Mucosa of gallbladder (tissue), 1 donor: ENCODE results near the gene ACBD4. TPM values are rescaled to one million over a fixed set of nuclear protein-coding genes. Genes with fewer than 3 reads are reported as not detected.

ENCODE experiments used
- DNase-seq: peaks from one replicate; pipeline ENCODE4 v3.0.0-alpha.2; 2020; ENCODE audit warnings: low spot score
- total RNA-seq: library from RNA; stranded (reverse); gene quantifications from one replicate; pipeline ENCODE4 v1.2.1, GENCODE V29; 2021
- donor health status: DM: no; HTN: no; CAD: no.

Gene ACBD4
- total RNA-seq, 1 donor from 2014 or later, result 29.8 TPM

DNA sequence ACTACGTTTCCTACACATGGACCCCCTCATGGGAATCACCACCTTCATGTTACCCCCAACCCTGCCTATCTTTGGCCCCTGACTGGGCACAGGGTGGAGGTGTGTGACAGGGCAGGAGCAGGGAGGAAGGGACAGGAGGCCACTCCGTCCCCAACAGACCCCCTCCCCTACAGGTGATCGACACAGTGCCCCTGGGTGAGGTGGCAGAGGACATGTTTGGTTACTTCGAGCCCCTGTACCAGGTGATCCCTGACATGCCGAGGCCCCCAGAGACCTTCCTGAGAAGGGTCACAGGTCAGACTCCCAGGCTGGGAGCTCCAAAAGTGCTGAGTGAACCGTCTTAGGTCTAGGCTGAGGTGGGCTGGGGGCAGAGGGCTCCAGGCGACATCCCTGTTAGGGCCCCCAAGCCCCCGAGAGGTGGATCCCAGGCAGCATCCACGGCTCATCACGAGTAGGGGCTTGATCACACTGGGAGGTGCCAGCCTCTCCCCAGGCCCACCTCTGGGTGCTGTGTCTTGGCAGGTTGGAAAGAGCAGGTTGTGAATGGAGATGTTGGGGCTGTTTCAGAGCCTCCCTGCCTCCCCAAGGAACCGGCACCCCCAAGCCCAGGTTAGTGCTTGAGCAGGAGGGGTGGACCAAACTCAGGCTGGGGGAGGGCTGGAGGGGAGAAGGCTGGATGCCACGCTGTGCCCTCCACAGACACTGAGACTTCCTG lies 1.5 kb downstream of the ACBD4 start:
- DNase-seq, result no peak

DNA sequence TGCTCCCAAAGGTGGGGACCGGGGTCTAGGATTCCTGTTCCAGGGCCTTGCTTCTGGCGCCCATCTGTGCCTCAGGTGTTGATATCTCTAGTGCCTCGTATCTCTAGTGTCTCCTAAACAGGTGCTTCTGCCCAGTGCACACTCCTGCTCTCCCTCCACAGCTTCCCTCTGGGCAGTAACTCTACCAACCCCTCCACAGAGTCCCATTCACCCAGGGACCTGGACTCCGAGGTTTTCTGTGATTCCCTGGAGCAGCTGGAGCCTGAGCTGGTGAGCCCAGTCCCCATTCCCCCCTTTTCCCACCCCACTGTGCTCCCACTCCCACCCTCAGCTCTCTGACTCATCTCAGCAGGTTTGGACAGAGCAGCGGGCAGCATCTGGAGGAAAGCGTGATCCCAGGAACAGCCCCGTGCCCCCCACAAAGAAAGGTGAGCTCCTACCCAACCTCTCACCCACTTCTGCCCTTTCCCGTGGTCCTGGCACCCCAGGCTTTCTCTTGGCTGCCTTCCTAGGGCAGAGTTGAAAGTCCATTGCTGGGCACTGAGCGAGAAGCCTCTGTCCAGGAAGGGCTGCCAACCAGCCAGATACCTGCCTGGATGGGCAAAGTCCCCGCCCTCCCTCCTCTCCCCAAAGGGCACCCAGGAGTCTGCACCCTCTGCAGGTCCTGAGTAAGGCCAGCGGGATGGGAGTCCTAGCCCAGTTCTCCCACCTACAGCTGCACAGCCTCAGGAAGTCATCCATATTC lies 2.2 kb downstream of the ACBD4 start:
- DNase-seq, result peak; percentile 72

DNA sequence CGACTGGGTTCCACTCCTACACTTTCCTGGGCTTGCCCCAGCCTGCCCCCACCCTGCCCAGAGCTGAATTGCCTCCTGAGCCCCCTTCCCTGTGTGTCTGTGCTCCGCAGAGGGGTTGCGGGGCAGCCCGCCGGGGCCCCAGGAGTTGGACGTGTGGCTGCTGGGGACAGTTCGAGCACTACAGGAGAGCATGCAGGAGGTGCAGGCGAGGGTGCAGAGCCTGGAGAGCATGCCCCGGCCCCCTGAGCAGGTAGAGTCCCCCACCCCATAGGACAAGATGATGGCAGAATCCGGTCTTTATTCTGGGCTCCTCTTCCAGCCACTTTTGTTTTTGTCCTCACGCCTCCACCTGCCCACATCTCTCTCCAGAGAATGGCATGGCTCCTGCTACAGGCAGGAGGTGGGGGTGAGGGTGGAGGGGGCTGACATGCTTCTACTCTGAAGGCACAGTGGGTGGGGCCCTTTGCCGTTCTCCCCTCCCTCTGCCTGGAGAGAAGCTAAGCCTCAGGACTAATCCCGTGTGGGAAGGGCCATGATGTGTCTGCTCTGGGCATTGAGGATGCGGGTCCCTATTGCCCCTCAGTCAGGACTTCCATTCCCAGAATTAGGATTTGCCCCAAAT lies 3.5 kb downstream of the ACBD4 start:
- no peak for DNase-seq

DNA sequence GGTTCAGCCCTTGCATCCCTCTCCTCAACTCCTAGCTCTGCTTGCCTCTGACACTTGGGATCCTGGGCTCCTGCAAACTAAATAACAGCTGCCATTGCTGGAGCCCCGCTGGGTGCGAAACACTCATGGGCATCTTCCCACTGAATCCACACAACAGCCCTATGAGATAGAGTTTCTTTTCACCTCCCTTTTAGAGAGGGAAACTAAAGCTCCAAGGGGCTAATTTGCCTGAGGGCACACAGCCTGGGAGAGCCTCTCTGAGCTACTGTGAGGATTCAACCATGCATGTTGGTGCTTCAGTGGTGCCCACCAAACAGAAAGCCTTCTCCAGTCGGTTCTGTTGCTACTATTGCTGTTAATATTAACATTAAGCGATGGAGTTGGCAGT lies 4.0 kb downstream of the ACBD4 start:
- no peak for DNase-seq

DNA sequence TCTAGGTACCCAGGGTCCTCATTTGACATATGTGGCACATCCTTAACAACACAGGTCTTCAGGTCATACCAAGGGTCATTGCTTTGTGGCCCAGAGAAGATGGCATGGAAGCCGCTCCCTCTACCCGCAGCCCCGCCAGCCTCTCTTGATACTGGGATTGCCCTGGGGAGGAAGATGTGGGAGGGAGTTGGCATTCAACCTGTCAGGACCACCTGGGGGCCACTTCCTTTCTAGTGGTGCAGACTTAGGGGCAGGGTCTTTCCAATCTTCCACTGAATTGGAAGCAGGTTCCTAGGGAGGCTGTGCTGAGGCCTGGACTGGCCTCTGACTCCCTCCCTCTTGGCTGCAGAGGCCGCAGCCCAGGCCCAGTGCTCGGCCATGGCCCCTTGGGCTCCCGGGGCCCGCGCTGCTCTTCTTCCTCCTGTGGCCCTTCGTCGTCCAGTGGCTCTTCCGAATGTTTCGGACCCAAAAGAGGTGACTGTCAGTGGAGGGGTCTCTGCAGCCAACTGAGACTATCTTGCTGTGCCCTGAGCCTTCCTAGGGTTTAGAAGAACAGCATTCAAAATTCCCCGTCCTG lies 7.7 kb downstream of the ACBD4 start:
- no peak for DNase-seq

DNA sequence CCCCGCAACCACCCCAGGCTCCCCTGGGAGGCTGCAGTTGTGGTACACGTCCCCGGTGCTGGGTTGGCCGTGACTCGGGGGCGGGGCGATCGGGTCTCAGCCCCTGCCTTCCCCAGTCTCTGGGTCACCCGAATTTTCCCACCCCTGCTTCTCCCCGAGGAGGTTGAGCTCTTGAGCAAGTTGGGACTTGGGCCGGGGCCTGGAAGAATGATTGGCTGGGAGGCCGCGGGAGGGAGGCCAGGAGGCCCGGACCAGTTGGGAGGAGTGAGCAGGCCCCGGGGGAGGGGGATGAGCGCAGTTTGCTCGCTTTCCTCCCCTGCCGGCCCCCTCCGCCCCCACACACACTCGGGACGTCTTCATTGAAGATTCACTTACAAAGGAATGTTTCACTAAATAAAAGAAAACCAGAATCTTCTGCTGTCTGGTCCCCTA lies 8.3 kb downstream of the ACBD4 start:
- DNase-seq, result peak; percentile 78

DNA sequence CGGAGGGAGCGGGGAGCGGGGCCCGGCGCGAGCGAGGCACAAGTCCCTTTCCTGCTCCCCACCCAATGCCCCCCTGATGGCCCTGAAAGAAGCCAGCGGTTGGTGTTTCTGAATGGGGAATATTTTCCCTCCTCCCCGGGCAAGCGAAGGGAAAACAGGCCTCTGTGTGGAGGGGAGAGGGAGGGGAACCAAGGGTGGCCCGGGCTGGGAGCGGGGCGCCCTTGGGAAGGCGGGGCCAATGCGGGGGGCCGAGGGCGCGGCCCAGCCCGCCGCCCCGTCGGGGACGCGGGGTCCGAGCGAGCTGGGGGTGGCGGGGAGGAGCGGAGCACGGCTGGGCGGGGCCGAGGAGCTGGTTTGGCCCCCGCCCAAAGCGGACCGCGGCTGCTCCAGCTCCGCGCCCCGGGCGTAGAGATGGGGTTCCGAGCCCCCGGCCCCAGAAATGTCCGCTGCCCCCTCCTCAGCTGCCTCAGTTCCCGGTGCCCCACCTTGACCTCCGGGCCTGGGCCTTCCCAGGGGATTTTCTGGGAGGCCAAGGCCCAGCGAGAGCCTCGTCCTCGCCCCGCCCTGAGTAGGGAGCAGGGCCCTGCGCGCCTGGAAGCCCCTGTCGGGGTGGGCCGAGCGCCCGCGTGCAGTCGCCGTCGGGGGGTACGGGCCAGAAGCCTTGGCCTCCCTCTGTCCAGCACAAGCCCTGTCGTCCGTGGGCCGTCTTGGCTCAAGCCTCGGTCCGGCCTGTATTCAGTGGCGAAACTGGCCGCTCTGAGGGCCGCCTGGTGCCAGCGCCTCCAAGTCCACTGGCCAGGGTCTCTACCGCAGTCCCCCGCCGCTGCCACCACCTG lies 8.9 kb downstream of the ACBD4 start:
- DNase-seq, result no peak

DNA sequence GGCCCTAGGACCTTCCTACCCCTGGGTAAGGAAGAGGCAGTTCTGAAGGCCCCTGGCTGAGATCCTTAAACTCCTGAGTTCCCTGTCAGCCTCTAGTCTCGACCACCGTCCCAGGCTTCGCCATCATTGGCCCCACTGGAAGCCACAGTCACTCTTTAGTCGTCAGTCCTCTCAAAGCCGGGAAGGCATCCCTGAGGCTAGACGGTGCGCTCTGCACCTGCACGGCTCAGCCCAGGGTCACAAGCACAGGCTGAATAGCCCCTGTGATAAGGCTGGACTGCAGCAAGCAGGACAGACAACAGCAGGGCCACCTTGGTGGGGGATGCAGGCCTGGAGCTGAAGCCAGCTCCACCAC lies 9.5 kb downstream of the ACBD4 start:
- DNase-seq, result no peak

DNA sequence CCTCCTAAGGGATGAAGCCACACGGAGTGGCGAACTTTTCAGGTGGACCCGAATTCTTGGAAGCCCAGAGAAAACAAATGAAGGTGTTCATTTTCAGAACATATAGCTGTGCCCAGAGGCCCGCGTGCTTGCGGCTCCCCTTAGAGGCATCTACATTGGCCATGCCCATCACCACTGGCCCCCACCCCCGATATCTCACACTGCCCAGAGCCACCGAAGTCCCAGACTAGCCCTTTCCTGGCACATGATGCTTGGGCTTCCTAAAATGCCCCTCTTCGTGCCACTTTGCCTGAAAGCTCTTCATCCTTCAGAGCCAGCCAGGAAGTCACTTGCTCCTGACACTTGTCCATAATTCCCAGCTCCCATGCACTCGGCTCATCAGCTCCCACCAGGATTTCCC lies 10.7 kb downstream of the ACBD4 start:
- no peak for DNase-seq

DNA sequence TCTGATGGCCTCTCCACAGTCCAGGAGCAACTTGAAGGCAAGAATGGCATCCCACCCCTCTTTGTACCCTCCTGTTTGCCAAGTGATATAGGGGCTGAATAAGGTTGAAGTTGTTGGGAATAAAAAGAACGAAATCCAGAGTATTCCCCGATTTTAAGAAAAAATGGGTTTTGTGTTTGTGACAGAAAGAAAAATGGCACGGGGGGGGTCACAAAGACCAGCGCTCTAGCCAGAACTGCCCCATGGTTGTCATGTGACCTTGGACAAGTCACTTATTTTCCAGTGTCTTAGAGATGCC lies 11.1 kb downstream of the ACBD4 start:
- DNase-seq, result no peak

DNA sequence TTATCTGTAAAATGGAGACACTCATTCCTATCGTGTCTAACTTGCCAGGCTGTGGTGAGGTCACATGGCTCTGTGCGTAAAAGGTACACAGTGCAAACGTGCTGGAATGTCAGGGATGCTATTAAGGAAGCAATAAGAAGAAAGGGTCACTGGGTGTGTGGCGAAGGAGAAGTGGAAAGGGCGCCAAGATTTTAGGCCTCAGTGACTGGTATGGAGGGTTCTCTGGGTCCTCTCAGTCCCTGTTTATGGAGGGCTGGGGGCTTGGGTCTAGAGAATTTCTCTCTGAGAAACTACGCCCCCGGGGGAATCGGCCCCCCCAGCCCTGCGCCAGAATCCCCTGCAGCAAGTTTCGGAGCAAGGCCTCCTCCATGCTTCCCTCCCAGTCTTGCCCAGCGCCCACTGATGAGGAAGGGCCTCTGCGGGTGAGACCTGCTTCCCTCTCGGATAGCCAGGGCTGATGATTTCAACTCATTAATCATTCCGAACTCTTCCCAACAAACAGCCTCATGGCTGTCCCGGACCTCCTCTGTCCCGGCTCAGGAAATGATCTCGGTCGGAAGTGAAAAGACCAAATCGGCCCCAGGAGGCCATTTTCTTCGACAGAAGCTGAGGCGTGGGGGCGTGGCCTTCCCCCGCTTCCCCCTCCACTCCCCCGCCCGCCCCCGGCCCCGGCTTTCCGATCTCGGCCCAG lies 11.5 kb downstream of the ACBD4 start:
- DNase-seq, result peak; percentile 83

DNA sequence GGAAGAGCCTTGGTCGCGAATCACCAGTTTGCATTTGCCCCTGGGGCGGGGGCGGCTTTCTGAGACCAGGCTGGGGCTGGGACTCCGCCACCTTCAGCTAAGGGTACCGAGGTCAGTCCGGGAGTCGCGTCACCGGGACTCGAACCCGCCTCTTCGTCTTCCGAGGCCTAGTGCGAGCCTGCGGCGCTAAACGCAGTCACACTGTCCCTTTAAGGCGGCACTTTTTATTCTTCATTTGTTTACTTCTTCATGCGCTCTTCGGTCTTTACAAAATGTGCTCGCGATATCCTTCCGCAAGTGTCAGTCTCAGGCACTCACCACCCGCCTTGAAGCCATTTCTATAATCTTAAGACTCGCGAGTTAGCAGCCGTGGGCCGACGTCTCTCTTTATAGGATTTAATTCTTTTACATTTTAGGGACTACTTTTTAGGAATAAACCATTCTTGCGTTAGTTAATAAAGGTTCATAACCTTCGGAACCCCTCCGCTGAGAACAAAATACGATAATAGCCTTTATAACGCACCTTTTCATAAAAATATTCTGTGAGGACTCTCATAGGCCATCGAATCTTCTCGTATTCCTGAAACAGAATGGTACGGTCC lies 12.2 kb downstream of the ACBD4 start:
- DNase-seq, result peak; percentile 82

DNA sequence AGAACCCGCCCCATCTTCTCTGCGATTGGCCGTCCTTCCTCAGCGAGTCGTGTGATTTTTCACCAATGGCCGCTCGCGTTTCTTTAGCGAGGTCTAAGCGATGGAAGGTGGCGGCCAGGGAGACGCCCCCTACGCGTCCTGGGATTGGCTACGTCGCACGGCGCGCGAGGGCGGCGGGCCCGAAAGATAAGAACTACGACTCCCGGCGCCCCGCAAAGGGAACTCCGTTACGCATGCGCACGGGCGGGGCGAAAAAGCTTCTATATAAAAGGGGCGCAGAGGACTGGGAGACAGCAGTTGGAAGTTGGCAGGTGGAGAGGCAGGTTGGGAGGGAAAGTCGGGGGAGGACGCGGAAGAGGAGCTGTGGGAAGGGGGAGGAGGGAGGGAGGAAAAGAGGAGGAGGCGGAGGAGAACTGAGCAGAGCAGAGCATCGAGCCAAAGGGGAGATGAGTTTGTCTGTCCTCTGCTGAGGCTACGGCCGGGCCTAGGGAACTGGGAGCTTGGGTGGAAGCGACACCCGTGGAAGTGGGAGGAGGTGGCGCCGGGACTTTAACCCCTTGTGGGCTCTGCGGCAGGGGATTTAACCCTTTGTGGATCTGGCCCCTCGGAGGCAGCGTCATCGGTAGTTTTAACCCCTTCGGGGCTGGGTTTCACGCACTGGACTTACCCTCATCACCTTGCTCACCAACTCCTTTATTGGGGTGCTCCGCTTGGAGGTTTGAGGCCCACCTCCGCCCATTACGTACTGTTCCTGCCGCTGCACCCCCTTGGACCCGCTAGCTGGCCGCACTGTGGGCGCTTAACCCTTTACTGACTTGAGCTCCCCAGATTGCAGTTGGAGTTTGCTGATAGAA lies 12.9 kb downstream of the ACBD4 start, which contains the start of gene HEXIM1:
TSS of gene HEXIM1 (plus strand) at position 293 of the 854 bp plus-strand sequence. CDS start 716 bp downstream, outside the sequence.
- peak; percentile 100 for DNase-seq

DNA sequence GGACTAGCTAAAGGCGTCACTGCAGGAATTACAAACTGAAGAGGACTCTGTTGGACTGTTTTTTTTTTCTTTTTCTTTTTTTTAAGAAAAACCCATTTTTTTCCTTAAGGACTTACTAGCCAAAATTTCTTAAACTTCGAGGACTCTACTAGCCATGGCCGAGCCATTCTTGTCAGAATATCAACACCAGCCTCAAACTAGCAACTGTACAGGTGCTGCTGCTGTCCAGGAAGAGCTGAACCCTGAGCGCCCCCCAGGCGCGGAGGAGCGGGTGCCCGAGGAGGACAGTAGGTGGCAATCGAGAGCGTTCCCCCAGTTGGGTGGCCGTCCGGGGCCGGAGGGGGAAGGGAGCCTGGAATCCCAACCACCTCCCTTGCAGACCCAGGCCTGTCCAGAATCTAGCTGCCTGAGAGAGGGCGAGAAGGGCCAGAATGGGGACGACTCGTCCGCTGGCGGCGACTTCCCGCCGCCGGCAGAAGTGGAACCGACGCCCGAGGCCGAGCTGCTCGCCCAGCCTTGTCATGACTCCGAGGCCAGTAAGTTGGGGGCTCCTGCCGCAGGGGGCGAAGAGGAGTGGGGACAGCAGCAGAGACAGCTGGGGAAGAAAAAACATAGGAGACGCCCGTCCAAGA lies 13.7 kb downstream of the ACBD4 start:
- DNase-seq, result peak; percentile 84

DNA sequence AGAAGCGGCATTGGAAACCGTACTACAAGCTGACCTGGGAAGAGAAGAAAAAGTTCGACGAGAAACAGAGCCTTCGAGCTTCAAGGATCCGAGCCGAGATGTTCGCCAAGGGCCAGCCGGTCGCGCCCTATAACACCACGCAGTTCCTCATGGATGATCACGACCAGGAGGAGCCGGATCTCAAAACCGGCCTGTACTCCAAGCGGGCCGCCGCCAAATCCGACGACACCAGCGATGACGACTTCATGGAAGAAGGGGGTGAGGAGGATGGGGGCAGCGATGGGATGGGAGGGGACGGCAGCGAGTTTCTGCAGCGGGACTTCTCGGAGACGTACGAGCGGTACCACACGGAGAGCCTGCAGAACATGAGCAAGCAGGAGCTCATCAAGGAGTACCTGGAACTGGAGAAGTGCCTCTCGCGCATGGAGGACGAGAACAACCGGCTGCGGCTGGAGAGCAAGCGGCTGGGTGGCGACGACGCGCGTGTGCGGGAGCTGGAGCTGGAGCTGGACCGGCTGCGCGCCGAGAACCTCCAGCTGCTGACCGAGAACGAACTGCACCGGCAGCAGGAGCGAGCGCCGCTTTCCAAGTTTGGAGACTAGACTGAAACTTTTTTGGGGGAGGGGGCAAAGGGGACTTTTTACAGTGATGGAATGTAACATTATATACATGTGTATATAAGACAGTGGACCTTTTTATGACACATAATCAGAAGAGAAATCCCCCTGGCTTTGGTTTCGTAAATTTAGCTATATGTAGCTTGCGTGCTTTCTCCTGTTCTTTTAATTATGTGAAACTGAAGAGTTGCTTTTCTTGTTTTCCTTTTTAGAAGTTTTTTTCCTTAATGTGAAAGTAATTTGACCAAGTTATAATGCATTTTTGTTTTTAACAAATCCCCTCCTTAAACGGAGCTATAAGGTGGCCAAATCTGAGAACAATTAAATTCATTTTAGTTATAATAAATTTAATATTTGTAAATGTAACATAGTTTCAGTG lies 14.5 kb downstream of the ACBD4 start:
- peak; percentile 75 for DNase-seq

DNA sequence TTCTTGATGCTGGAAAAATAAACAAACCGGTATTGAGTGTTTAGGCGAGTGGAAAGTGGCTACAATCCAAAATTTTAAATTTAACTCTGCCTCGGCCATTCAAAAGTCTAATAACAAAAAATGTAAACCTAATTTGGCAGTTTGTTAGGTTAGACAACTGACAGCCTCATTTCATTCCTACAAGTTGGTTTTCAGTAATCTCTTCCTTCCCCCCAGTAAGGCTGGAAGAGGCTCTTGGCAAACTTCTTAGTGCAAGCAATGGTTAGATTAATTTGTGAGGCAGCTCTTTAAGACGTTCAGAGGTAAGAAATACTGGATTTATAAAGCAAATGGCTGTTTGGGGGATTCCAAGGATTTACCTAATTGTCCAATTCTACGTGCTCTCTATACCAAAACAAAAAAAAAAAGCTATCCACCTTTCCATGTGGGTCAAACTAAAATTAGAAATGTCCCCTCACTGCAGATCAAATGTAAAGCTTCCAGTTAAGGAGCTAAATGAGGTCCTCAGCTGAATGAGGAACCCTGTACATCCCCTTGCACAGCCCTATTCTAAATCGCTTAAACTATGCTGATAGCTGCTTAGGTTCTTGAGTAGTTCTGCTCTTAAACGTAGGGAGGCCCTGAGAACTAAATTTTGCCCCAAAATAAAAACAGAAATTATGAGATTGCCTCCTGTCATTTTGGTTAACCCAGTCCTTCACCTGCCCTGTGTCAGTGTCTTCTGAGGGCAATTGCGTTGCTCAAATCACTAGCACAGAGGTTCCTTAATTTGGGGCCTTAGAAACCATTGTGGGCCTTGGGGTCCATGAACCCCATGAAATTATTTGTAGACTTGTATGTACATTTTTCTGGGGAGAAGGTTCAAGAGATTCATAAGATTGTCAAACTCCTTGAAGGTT lies 15.7 kb downstream of the ACBD4 start:
- no peak for DNase-seq

DNA sequence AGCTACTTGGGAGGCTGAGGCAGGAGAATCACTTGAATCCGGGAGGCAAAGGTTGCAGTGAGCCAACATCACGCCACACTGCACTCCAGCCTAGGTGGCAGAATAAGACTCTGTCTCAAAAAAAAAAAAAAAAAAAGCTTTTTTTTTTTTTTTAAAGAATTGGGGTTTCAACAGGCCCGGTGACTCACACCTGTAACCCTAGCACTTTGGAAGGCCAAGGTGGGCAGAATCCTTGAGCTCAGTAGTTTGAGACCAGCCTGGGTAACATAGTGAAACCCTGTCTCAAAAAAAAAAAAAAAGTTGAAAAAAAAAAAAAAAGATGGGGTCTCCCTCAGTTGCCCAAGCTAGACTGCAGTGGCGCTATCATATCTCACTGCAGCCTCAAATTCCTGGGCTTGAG lies 19.5 kb downstream of the ACBD4 start:
- DNase-seq, result no peak
